IMR-90 (cell line): ENCODE data around the gene PKP4. TPM values are rescaled to one million over a fixed set of nuclear protein-coding genes. Genes with fewer than 3 reads are reported as not detected.

ENCODE experiments used
- ATAC-seq: fragments of 200-7000 bp; cut with Tn5 transposase; 2 replicates; pipeline ENCODE4 v1.9.1; 2020; ENCODE audit warnings: low read depth, mild to moderate bottlenecking, moderate library complexity
- BruUV-seq: library from RNA; stranded (reverse); fragments of 400-500 nt; replicated peaks from 2 replicates; lab custom pipeline; 2021; lab: Mats Ljungman, UMichigan
- CTCF ChIA-PET: fragments of 300-600 bp; formaldehyde crosslinking; extraction: SDS; loops from one replicate; lab custom pipeline; 2021; ENCODE audit warnings: antibody characterized with exemption; lab: Yijun Ruan, JAX
- POLR2A ChIA-PET: fragments of 300-600 bp; sonication (Branson Sonifier 250); formaldehyde crosslinking; loops from one replicate; lab custom pipeline; 2022; ENCODE audit warnings: antibody characterized with exemption; ENCODE audit not compliant: unreplicated experiment; lab: Charles Lee
- DNase-seq: peaks from one replicate; pipeline ENCODE4 v3.0.0; 2013
- H2AFZ ChIP-seq: replicated peaks from 2 replicates; pipeline ENCODE3; 2013; ENCODE audit warnings: low read length, mild to moderate bottlenecking; ENCODE audit not compliant: poor library complexity
- H2AK5ac ChIP-seq: 2 replicates; pipeline ENCODE4 v1.6.1; 2013; ENCODE audit warnings: low read depth, low read length, inconsistent platforms
- H2AK9ac ChIP-seq: replicated peaks from 2 replicates; pipeline ENCODE3; 2013; ENCODE audit warnings: mild to moderate bottlenecking, low read depth, low read length, moderate library complexity; ENCODE audit not compliant: poor library complexity
- H2BK120ac ChIP-seq: 2 replicates; pipeline ENCODE4 v1.6.1; 2013; ENCODE audit warnings: low read depth, low read length, inconsistent platforms
- H2BK15ac ChIP-seq: 3 replicates; pipeline ENCODE4 v1.6.1; 2013; ENCODE audit warnings: low read depth, low read length, inconsistent platforms
- H2BK20ac ChIP-seq: 2 replicates; pipeline ENCODE4 v1.6.1; 2013; ENCODE audit warnings: low read depth, mild to moderate bottlenecking, inconsistent platforms, low read length, moderate library complexity
- H2BK5ac ChIP-seq: 2 replicates; pipeline ENCODE4 v1.6.1; 2013; ENCODE audit warnings: mild to moderate bottlenecking, low read depth, low read length, inconsistent platforms; ENCODE audit not compliant: poor library complexity, severe bottlenecking
- H3K14ac ChIP-seq: replicated peaks from 2 replicates; pipeline ENCODE4 v1.6.1; 2013; ENCODE audit warnings: low read depth, low read length, inconsistent platforms
- H3K18ac ChIP-seq: 2 replicates; pipeline ENCODE4 v1.6.1; 2013; ENCODE audit warnings: low read depth, low read length, control low read depth
- H3K23ac ChIP-seq: 2 replicates; pipeline ENCODE4 v1.6.1; 2013; ENCODE audit warnings: low read depth, low read length, inconsistent platforms
- H3K27ac ChIP-seq: 2 replicates; pipeline ENCODE4 v1.5.1; 2013; ENCODE audit warnings: mild to moderate bottlenecking, control low read depth, low read length; ENCODE audit not compliant: insufficient read depth
- H3K27me3 ChIP-seq: 2 replicates; pipeline ENCODE4 v1.6.1; 2013; ENCODE audit warnings: low read length; ENCODE audit not compliant: control insufficient read depth, insufficient read depth
- H3K36me3 ChIP-seq: 2 replicates; pipeline ENCODE4 v1.6.1; 2013; ENCODE audit warnings: low read length, mixed read lengths; ENCODE audit not compliant: control insufficient read depth, insufficient read depth
- H3K4ac ChIP-seq: 2 replicates; pipeline ENCODE4 v1.6.1; 2013; ENCODE audit warnings: low read depth, low read length, inconsistent platforms
- H3K4me1 ChIP-seq: 2 replicates; pipeline ENCODE4 v1.6.1; 2013; ENCODE audit warnings: low read length, mixed read lengths; ENCODE audit not compliant: control insufficient read depth, insufficient read depth
- H3K4me2 ChIP-seq: 2 replicates; pipeline ENCODE4 v1.6.1; 2013; ENCODE audit warnings: low read depth, mild to moderate bottlenecking, control low read depth, low read length, moderate library complexity
- H3K4me3 ChIP-seq: 2 replicates; pipeline ENCODE4 v1.5.1; 2013; ENCODE audit warnings: low read depth, mild to moderate bottlenecking, control low read depth, low read length, moderate library complexity; ENCODE audit not compliant: insufficient read depth
- H3K56ac ChIP-seq: 2 replicates; pipeline ENCODE4 v1.6.1; 2013; ENCODE audit warnings: low read length, inconsistent platforms; ENCODE audit not compliant: insufficient read depth; ENCODE audit errors: extremely low read depth
- H3K79me1 ChIP-seq, 2 experiments: 2 replicates each; pipeline ENCODE4 v1.6.1; 2013; ENCODE audit warnings: low read length in 2 of 2, inconsistent platforms in 1 of 2, low read depth in 1 of 2
- H3K9ac ChIP-seq: 2 replicates; pipeline ENCODE4 v1.6.1; 2013; ENCODE audit warnings: low read depth, low read length, control low read depth
- H3K9me1 ChIP-seq: 2 replicates; pipeline ENCODE4 v1.6.1; 2013; ENCODE audit warnings: low read length, inconsistent platforms; ENCODE audit not compliant: insufficient read depth
- H3K9me3 ChIP-seq: 2 replicates; pipeline ENCODE4 v1.6.1; 2013; ENCODE audit warnings: low read length; ENCODE audit not compliant: control insufficient read depth, insufficient read depth
- H4K20me1 ChIP-seq: 2 replicates; pipeline ENCODE4 v1.6.1; 2013; ENCODE audit warnings: low read length, inconsistent platforms; ENCODE audit not compliant: insufficient read depth
- H4K5ac ChIP-seq: 2 replicates; pipeline ENCODE4 v1.6.1; 2013; ENCODE audit warnings: mild to moderate bottlenecking, low read depth, low read length, control low read depth
- H4K8ac ChIP-seq, 2 experiments: 2 replicates each; pipeline ENCODE4 v1.6.1; 2013; ENCODE audit warnings: low read depth in 2 of 2, low read length in 2 of 2, control low read depth in 1 of 2, inconsistent platforms in 1 of 2
- H4K91ac ChIP-seq: 2 replicates; pipeline ENCODE4 v1.6.1; 2013; ENCODE audit warnings: low read depth, low read length, inconsistent platforms; ENCODE audit not compliant: insufficient read depth
- BHLHE40 ChIP-seq: fragments of 150-350 bp; IDR thresholded peaks from 2 replicates; pipeline ENCODE4 v1.6.1; 2016; ENCODE audit warnings: mild to moderate bottlenecking, low read depth, low read length
- CEBPB ChIP-seq: IDR thresholded peaks from 2 replicates; pipeline ENCODE4 v1.6.1; 2012; ENCODE audit warnings: low read depth, low read length, improper control_type of control experiment
- CHD1 ChIP-seq: IDR thresholded peaks from 2 replicates; pipeline ENCODE4 v1.6.1; 2012; ENCODE audit warnings: low read depth, low read length, improper control_type of control experiment
- CTCF ChIP-seq: conservative IDR thresholded peaks from 2 replicates; pipeline ENCODE4 v1.5.1; 2012; ENCODE audit warnings: mild to moderate bottlenecking, low read depth, low read length, improper control_type of control experiment
- FOS ChIP-seq: fragments of 150-350 bp; IDR thresholded peaks from 2 replicates; pipeline ENCODE4 v1.6.1; 2016; ENCODE audit warnings: low read depth, low read length
- MAFK ChIP-seq: IDR thresholded peaks from 2 replicates; pipeline ENCODE4 v1.6.1; 2012; ENCODE audit warnings: low read depth, low read length, improper control_type of control experiment
- MAZ ChIP-seq: IDR thresholded peaks from 2 replicates; pipeline ENCODE4 v1.6.1; 2012; ENCODE audit warnings: low read depth, mild to moderate bottlenecking, low read length, improper control_type of control experiment, moderate library complexity, borderline replicate concordance
- MXI1 ChIP-seq: IDR thresholded peaks from 2 replicates; pipeline ENCODE4 v1.6.1; 2012; ENCODE audit warnings: low read depth, mild to moderate bottlenecking, low read length, moderate library complexity, borderline replicate concordance
- NFE2L2 ChIP-seq: fragments of 150-350 bp; IDR thresholded peaks from 2 replicates; pipeline ENCODE4 v1.6.1; 2016; ENCODE audit warnings: low read depth, mild to moderate bottlenecking, low read length
- POLR2A ChIP-seq: IDR thresholded peaks from 2 replicates; pipeline ENCODE4 v1.6.1; 2012; ENCODE audit warnings: mild to moderate bottlenecking, low read depth, low read length
- RAD21 ChIP-seq: IDR thresholded peaks from 2 replicates; pipeline ENCODE4 v1.6.1; 2012; ENCODE audit warnings: low read length, improper control_type of control experiment
- RCOR1 ChIP-seq: IDR thresholded peaks from 2 replicates; pipeline ENCODE4 v1.6.1; 2012; ENCODE audit warnings: mild to moderate bottlenecking, low read length, improper control_type of control experiment; ENCODE audit not compliant: insufficient replicate concordance
- RFX5 ChIP-seq: IDR thresholded peaks from 2 replicates; pipeline ENCODE4 v1.8.0; 2012; ENCODE audit warnings: low read depth, mild to moderate bottlenecking, low read length, moderate library complexity
- SMC3 ChIP-seq: fragments of 150-350 bp; IDR thresholded peaks from 2 replicates; pipeline ENCODE4 v1.6.1; 2016; ENCODE audit warnings: low read depth, mild to moderate bottlenecking, antibody characterized with exemption, low read length, moderate library complexity
- WGBS, 2 experiments: methylation state at CpG; one replicate each; pipeline versions ENCODE4 v1.1.5 to v1.1.7; 2013; ENCODE audit warnings: missing lambda C conversion rate in 2 of 2; ENCODE audit not compliant: insufficient read length in 1 of 2; ENCODE audit errors: extremely low coverage in 2 of 2; 5-methylcytosine and 5-hydroxymethylcytosine counted together
- dilution Hi-C: fragments of 300-500 bp; cut with HindIII; formaldehyde crosslinking; loops from one replicate; pipeline ENCODE4 v1.14.3; 2018; ENCODE audit warnings: low sequenced_read_pairs; ENCODE audit not compliant: unreplicated experiment
- in situ Hi-C: fragments of 300-500 bp; cut with MboI; formaldehyde crosslinking; loops from 3 replicates; pipeline ENCODE4 v1.14.3; 2019; ENCODE audit warnings: low sequenced_read_pairs, inconsistent platforms, mixed read lengths
- intact Hi-C: fragments of 100-400 bp; cut with micrococcal nuclease; formaldehyde crosslinking; loops from 2 replicates; pipeline ENCODE4 v1.10.0; 2022
- polyA plus RNA-seq, 3 experiments: library from polyadenylated mRNA; depleted of rRNA; stranded (reverse); fragments of >200 nt; gene quantifications; 2 replicates each; pipeline ENCODE4 v1.2.3, GENCODE V29; 2012; ENCODE audit warnings: low replicate concordance in 1 of 3
- total RNA-seq: library from RNA; depleted of rRNA; stranded (reverse); fragments of >200 nt; gene quantifications from 2 replicates; pipeline ENCODE4 v1.2.3, GENCODE V29; 2012
- TF ChIP-seq, protein P1 (sequence below): fragments of 150-350 bp; IDR thresholded peaks from 2 replicates; pipeline ENCODE4 v1.6.1; 2017; ENCODE audit warnings: mild to moderate bottlenecking, antibody characterized with exemption, low read length, low read depth
- TF ChIP-seq, protein P2 (sequence below): fragments of 150-350 bp; IDR thresholded peaks from 2 replicates; pipeline ENCODE4 v1.6.1; 2016; ENCODE audit warnings: low read depth, mild to moderate bottlenecking, low read length, moderate library complexity, borderline replicate concordance

The PKP4 gene
- total and polyA plus RNA-seq, 2 of the 4 experiments (the other 2 are of a cell fraction) = 20.1 to 37.8 TPM

DNA sequence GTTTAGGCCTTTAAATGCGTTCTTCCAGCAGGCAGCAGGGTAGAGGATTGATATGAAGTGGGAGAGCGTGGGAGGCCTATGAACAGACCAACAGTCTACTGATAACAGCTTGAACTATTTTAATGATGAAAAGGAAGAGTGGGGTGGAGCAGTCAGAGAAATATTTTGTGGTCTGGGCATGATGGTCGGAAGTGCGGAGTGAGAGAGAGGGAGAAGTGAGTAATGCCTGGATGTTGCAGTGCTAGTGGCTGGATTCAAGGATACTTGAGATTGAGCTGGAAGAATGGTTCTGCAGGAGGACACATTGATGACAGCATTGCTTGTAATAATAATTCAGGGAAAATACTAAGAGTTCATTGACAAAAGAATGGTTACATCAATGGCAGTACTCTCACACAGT lies 187.4 kb downstream of the PKP4 start:
- Histone ChIP-seq H3K23ac (no peak overlapping the region), H3K9ac (no peak overlapping the region), H3K36me3 (peaks cover 3% of the 10 kb centered on the region; the same call in 1 of the 2 replicates), H4K5ac (no peak overlapping the region), H3K79me1 (peaks cover 0 to 3% of the 10 kb centered on the region in 2 experiments; a peak in 1 of 4 replicates), H2BK120ac (no peak overlapping the region), H3K4ac (no peak overlapping the region), H3K56ac (no peak overlapping the region), H4K91ac (no peak overlapping the region), H2AFZ (no peak overlapping the region), H2BK5ac (no peak overlapping the region), H2AK5ac (no peak overlapping the region), H3K18ac (no peak overlapping the region), H3K27me3 (no peaks in the 10 kb centered on the region), H2BK15ac (no peak overlapping the region), H3K4me2 (no peak overlapping the region), H3K4me1 (no peaks in the 10 kb centered on the region), H2BK20ac (no peak overlapping the region), H3K27ac (no peak overlapping the region), H4K8ac (no peak overlapping the region), H3K9me3 (no peaks in the 10 kb centered on the region), H3K4me3 (no peak overlapping the region), H3K9me1 (peaks cover 4% of the 10 kb centered on the region; the same call in 1 of the 2 replicates), H2AK9ac (no peak overlapping the region), H3K14ac (no peak overlapping the region), H4K20me1 (no peaks in the 10 kb centered on the region; the same call in 1 of the 2 replicates)
- DNase-seq (peak; percentile 92), ATAC-seq (peak; percentile 93)
- intact Hi-C loops (no loop called here), dilution Hi-C loops (no loop called here), in situ Hi-C loops (no loop called here)
- POLR2A ChIA-PET = no interaction called here
- CTCF ChIA-PET = interaction anchor here (0.8 kb wide), 1 partner anchor 96 kb away, joined by 3 read pairs; no protein-coding TSS in a partner anchor
- BruUV-seq = no TSS peak
- no peak for TF ChIP-seq RFX5
- no peak for TF ChIP-seq MAZ
- no peak for TF ChIP-seq MAFK
- peak; percentile 59 for TF ChIP-seq CEBPB
- peak; percentile 14 for TF ChIP-seq RCOR1
- TF ChIP-seq BHLHE40 = no peak
- TF ChIP-seq, protein P1, sequence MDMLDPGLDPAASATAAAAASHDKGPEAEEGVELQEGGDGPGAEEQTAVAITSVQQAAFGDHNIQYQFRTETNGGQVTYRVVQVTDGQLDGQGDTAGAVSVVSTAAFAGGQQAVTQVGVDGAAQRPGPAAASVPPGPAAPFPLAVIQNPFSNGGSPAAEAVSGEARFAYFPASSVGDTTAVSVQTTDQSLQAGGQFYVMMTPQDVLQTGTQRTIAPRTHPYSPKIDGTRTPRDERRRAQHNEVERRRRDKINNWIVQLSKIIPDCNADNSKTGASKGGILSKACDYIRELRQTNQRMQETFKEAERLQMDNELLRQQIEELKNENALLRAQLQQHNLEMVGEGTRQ = no peak
- no peak for TF ChIP-seq SMC3
- TF ChIP-seq CHD1 = no peak
- TF ChIP-seq MXI1 = no peak
- TF ChIP-seq NFE2L2 = no peak
- 0 out of 2 replicates have a peak, but pooled peaks have one; percentile 4 for TF ChIP-seq FOS
- no peak for TF ChIP-seq POLR2A
- TF ChIP-seq, protein P2, sequence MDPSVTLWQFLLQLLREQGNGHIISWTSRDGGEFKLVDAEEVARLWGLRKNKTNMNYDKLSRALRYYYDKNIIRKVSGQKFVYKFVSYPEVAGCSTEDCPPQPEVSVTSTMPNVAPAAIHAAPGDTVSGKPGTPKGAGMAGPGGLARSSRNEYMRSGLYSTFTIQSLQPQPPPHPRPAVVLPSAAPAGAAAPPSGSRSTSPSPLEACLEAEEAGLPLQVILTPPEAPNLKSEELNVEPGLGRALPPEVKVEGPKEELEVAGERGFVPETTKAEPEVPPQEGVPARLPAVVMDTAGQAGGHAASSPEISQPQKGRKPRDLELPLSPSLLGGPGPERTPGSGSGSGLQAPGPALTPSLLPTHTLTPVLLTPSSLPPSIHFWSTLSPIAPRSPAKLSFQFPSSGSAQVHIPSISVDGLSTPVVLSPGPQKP = no peak
- no peak for TF ChIP-seq CTCF
- no peak for TF ChIP-seq RAD21
- 15% methylated on average over 4 of the region's 4 CpGs; no CpG with 5 or more reads in 1 of the 2 experiments for WGBS, 2 experiments
